Muscle of back (tissue), 11 donors: ENCODE data around the gene CEBPA. TPM values are rescaled to one million over a fixed set of nuclear protein-coding genes. Genes with fewer than 3 reads are reported as not detected.
"Not testable (repeated sequence)": the region's sequence is repeated elsewhere in the genome, so short reads cannot be mapped to it uniquely, and the experiment has no call there.

ENCODE experiments used
- DNase-seq, 3 donors: peaks; one replicate each; pipeline versions ENCODE4 v3.0.0 to v3.0.0-alpha.2; 2013
- polyA plus RNA-seq, 10 donors: library from polyadenylated mRNA; unstranded; fragments of 120-200 nt; gene quantifications; one replicate each; pipeline ENCODE4 v1.2.1, GENCODE V29; 2013; ENCODE audit not compliant: insufficient read length in 10 of 10

Gene CEBPA
- polyA plus RNA-seq, 10 donors = 3.2 to 12.9 (median 4.6) TPM

DNA sequence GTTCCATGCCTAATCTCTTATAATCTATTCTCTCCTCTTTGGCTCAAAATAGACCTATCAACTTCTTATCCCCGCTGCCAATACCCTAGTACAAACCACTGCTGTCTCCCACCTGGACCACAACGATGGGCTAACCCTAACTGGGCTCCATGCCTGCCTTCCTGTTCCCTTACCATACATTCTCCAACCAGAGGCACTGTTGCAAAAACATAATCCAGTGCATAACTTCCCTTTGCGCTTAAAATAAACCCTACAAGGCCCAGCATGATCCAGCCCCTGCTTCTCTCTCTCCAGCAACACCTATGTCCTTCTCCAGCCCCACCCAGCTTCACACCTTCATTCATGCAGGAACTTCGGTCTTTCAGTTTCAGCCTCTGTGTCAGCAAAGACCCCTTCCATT, 27.4 kb upstream of the CEBPA start:
- no peak for DNase-seq

DNA sequence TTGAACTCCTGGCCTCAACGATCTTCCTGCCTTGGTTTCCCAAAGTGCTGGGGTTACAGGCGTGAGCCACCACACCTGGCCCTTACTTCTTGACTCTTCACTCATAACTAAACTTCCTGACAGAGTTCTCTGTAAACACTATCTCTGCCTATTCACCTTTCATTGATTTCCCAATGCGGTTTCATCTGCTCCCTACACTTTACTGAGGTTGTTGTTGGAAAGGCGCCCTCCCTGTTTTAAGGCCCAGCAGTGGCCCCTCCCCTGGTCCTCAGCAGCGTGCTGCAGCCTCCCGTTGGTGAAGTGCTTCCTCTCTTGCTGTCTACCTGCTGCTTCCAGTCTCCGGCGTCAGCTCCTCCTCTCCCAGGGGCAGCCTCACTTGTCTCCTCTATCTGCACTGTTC, 26.7 kb upstream of the CEBPA start:
- DNase-seq = no peak

DNA sequence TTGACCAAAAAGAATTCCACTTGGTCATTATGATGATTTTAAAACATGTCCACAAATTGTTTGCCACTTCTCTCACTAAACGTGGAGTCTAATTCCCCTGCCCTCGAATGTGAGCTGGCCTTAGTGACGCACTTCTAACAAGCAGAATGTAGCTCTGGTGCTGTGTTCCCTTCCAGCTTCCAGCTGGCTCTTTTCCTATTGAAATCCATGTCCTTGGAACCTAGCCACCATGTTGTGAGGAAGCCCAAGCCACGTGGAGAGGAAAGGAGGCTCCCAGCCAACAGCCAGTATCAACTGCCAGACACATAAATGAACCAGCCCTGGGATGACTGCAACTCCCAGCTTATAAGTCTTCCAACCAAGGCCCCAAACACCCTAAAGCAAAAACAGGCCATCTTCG, 23.6 kb upstream of the CEBPA start:
- DNase-seq = peak in 2 of 3 donors; percentile 84 to 93

DNA sequence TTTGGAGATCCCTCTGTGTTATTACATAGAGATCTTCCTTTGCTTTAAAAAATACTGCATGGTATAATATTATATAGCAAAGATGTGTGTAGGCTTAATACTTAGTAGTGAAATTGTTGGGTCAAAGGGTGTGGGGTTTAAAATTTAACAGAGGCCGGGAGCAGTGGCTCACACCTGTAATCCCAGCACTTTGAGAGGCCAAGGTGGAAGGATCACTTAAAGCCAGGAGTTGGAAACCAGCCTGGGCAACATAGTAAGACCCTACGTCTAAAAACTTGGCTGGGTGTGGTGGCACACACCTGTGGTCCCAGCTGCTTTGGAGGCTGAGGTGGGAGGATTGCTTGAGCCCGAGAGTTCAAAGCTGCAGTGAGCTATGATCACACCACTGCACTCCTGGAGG, 22.3 kb upstream of the CEBPA start:
- DNase-seq = no peak

DNA sequence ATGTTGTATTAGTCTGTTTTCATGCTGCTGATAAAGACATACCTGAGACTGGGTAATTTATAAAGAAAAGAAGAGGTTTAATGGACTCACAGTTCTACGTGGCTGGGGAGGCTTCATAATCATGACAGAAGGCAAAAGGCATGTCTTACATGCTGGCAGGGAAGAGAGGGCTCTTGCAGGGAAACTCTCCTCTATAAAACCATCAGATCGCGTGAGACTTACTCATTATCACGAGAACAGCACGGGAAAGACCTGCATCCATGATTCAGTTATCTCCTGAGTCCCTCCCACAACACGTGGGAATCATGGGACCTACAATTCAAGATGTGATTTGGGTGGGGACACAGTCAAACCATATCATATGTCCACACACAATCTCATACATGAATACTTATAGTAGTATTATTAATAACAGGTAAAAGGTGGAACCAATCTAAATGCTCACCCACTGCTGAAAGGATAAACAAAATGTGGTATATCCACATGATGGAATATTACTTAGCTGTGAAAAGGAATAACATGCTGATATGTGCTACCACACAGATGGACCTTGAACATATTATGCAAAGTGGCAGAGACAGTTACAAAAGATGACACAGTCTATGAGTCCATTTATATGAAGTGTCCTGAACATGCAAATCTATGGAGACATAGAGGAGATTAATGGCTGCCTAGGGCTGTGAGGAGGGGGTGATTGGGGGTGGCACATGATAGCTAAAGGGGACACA, 20.9 kb upstream of the CEBPA start:
- DNase-seq = no peak

DNA sequence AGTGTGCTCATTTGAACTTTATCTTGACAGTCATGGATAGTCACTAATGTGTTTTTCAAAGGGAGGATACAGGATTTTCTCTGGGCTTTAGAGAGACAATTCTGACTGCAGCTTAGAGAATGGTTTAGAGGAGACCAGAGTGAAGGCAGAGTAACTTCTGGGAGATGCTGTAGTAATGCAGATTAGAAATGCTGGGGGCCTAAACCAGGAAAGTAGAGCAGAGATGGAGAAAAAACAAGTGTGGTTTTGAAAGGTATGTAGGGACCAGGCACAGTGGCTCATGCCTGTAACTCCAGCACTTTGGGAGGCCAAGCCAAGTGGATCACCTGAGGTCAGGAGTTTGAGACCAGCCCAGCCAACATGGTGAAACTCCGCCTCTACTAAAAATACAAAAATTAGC, 18.3 kb upstream of the CEBPA start:
- DNase-seq = no peak

DNA sequence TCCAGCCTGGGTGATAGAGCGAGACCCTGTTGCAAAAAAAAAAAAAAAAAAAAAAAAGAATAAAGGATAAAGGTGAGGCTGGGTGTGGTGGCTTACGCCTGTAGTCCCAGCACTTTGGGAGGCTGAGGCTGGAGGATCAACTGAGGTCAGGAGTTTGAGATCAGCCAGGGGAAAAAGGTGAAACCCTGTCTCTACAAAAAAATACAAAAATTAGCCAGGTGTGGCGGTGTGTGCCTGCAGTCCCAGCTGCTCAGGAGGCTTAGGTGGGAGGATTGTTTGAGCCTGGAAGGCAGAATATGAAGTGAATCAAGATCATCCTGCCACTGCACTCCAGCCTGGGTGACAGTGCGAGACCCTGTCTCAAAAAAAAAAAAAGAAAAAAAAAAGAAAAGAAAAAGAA, 15.7 kb upstream of the CEBPA start:
- not testable (repeated sequence) for DNase-seq

DNA sequence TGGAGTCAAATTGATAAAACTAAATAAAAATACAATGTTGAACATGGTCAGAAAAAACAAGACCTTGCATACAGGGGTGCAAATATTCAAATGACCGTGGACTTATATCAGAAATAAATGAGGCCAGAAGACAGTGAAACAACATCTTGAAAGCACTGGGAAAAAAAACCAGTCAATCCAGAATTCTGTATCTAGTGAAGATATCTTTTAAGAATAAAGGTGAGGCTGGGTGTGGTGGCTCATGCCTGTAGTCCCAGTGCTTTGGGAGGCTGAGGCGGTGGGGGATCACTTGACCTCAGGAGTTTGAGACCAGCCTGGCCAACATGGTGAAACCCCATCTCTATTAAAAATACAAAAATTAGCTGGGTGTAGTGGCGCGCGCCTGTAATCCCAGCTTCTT, 15.2 kb upstream of the CEBPA start:
- no peak for DNase-seq

DNA sequence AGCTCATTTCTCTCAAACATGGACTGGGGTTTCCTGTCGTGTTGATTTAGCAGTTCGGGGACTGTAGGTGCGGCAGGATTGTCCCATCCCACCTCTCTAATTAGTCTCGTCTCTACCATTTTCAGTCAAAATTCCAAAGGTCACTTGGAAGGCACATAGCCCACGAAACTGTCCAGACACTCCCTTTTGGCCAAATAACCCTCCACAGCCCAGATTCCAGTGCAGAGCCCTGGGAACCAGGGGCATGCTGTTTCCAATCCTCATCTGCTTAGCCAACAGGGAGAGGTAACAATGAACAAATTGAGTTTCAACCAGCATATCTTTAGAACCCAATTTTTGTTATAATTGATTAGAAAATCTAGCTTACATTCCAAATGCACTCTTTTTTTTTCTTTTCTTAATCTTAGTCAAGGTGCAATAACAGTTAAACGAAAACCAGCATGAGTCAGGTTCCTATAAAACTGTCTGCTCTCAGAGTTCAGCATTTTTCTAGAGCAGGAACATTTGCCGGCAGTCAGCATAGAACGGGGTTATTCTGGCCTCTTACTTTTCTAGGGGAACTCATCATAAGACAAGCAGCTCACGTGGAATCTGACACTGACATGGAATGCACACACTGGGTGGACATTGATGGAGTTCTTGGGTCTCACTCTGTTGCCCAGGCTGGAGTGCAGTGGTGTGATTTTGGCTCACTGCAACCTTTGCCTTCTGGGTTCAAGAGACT, 14.4 kb upstream of the CEBPA start:
- DNase-seq = no peak

DNA sequence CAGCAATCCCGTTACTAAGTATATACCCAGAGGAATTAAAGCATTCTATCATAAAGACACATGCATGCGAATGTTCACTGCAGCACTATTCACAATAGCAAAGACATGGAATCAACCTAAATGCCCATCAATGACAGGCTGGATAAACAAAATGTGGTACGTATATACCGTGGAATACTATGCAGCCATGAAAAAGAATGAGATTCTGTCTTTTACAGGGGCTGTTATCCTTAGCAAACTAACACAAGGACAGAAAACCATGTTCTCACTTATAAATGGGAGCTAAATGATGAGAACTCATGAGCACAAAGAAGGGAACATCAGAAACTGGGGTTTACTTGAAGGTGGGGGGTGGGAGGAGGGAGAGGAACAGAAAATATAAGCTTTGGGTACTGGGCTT, 10.5 kb upstream of the CEBPA start:
- DNase-seq = not testable (repeated sequence)

DNA sequence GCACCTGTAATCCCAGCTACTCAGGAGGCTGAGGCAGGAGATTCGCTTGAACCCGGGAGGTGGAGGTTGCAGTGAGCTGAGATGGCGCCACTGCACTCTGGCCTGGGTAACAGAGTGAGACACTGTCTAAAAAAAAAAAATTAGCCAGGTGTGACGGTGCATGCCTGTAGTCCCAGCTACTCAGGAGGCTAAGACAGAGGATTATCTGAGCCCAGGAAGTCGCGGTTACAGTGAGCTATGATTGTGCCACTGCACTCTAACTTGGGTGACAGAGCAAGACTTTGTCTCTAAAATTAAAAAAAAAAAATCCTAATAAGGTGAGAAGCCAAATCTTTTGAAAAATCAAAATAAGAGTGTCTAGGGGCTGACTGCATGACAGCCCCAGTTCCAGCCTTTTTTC, 9.7 kb upstream of the CEBPA start:
- DNase-seq = no peak

DNA sequence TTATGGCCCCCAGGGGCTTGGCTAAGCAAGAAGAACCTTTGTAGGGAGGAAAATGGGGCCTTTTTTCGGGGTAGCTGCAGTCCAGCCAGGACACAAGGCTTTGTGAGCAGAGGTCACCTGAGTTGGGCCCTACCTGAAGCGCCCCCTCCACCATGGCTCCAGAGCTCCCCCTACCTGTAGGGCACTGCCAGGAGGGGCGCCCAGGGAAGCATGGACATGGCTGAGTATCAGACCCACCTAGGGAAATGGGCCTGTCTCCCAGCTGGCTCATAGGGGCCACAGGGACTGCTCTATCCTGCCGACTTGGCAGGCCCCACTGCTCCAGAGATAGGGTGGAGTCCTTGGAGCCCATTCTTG, 9.0 kb upstream of the CEBPA start:
- DNase-seq = no peak

DNA sequence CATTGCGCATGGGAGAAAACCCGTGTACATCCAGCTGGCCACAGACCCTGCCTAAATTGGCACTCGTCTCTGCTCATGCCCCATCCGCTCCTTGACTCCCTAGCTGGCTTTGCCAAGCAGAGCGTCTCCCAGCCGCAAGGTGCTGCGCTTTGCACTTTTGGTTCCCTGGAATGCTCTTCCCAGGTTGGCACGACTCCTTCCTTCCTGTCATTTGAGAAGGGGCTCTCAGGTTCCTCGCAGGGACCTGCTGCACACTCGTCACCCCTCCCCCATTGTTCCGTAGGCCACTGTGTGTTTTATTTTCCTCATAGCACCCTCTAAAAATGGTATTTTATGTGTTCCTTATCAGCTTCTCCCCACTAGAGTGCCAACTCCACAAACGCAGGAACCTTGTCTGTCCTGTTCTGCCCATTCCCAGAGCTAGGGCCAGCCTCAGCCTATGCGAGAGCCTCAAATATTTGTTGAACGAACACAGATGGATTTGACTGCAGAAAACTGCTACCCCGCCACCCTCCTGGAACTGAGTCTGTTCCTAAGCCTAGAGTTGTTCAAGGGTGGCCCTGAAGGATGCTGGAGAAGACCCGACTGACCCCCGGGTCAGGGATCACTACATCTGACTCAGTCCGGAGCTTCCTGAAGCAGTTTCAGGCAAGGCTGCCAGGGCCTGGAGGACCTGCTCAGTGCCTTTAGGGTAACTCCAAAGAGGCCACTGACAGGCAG, 8.4 kb upstream of the CEBPA start:
- DNase-seq = no peak

DNA sequence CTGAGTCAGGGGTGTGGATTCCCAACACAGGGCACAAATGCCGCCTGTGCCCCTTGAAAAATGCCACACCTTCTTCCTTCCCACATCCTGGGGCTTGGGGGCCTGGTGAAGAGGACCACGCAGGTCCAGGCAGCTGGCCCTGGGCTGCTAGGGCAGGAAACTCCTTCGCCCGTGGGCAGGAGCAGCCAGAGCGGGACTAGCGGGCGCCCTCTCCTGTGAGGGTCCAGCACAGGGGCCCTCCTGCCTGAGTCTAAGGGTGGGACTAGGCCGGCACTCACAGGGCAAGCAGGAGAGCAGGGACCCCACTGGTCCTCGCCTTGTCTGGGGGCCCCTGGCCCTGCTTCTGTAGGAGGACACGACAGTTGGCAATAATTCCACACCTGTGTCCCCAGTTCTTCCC, 7.5 kb upstream of the CEBPA start:
- no peak for DNase-seq

DNA sequence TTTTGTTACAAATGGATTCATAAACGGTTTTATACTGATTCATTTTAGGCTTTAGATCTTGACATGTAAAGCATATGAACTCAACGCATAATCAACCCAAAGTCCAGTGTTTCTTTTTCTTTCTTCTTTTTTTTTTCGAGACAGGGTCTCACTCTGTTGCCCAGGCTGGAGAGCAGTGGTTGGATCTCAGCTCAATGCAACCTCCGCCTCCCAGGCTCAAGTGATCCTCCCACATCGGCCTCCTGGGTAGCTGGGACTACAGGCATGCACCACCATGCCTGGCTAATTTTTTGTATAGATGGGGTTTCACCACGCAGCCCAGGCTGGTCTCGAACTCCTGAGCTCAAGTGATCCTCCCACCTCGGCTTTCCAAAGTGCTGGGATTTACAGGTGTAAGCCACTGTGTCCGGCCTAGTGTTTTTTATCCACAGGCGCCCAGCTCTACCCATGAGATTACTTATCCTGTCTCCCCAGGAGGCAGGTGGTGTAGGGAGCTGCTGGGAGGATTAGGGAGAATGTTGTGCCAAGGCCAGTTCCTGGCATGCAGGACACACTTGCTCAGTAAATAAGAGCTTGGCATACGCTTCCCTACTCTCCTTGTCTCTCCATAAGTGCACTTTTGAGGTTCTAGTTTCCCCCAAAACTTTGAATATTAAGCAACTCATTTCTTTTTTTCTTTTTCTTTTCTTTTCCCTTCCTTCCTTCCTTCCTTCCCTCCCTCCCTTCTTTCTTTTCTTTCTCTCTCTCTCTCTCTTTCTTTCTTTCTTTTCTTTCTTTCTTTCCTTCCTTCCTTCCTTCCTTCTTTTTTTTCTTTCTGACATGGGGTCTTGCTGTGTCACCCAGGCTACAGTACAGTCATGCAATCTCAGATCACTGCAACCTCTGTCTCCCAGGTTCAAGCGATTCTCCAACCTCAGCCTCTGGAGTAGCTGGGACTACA, 4.8 kb upstream of the CEBPA start:
- no peak for DNase-seq

DNA sequence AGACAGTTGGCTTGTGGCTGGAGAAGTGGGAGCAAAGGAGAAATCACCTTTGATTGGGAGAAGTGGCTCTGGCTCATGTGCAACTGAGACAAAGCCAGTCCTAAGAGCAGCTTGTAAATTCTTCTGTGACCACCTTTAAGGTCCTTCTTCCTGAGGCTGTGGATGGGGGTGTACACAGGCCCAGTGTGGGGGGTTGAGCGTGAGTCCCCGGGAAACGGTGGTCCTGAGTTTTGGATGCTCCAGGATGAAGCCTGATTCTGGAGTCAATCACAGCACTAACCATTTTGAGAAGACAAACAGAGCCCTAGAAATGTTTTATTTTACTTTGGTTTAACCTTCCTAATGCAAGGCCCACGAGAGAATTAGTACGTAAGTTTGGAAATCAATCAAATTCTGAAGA, 3.9 kb upstream of the CEBPA start:
- no peak for DNase-seq

DNA sequence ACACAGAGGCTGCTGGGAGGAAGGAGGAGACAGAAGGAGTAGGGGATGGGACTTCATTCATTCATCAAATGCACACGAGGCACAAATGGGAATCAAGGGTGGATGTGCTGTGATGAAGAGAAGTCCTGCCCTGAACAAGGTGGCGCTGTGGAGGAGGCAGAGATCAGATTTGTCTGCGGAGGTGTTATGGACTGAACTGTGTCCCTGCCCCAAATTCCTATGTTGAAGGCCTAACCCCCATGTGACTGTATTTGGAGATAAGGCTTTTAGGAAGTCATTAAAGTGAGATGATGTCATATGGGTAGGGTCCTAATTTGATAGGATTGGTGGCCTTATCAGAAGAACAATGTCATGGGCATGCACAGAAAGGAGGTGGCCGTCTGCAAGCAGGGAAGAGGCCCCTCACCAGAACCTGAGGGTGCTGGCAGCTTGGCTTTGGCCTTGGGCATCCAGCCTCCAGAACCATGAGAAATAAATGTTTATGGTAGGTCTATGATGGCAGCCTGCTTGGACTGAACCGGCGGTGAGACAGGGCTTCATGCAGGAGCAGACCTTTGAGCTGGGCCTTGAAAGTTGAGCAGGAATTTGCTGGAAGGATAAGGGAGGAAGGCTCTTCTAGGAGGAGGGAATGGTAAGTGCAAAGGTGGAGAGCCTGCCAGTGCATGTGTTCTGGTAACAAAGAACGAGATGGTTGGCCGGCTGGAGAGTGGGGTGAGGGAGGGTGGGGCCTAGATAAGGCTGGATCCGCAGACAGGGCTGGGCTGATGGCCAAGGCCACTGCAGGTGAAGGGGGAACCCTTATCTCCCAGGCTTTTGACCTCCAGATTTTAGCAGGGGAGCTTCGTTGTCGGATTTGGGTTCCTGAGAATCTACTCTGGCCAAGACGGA, 2.7 kb upstream of the CEBPA start:
- no peak for DNase-seq

DNA sequence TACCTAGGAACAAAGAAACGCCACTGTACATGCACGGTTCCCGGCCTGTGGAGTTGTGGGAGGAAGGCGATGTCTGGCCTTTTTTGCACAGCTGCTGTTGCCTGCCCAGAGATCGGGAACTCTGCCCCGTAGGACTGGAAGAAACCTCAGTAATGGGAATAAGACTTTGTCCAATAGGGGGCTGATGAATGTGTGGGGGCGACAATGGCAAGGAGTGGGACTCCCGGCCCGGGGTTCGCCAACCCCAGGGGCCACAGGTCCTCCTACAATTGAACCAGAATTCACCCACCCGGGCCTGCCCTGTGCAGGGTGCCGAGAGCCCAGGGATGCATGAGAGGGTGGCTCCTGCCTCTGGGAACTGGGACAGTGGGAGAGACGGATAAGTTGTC, 2.0 kb upstream of the CEBPA start:
- no peak for DNase-seq

DNA sequence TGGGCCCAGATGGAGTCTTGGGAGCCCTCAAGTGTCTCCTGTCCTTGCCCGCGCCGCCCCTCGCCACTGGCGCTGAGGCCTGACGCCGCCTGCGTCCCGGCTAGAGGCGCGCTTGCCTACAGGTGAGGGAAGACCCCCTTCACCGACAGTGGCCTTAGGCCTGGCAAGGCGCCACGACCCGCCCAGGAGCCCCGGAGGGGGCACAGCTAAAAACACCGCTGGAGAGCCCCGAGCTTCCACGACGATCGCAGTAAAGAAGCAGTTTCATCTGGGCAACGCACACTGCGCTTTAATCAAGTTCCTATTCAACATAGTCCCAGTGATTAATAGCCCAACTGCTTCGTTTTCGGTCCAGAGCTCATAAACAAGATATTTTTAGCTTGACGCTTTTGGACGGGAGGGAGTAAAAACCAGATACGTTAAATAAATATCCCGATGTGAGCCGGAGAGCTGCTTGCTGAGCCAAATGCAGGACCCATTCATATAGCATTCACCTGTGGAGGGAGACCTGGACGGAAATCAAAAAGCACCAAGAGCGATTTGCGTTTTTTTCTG, 1.5 kb upstream of the CEBPA start:
- DNase-seq = peak in 2 of 3 donors; percentile 56 to 88

DNA sequence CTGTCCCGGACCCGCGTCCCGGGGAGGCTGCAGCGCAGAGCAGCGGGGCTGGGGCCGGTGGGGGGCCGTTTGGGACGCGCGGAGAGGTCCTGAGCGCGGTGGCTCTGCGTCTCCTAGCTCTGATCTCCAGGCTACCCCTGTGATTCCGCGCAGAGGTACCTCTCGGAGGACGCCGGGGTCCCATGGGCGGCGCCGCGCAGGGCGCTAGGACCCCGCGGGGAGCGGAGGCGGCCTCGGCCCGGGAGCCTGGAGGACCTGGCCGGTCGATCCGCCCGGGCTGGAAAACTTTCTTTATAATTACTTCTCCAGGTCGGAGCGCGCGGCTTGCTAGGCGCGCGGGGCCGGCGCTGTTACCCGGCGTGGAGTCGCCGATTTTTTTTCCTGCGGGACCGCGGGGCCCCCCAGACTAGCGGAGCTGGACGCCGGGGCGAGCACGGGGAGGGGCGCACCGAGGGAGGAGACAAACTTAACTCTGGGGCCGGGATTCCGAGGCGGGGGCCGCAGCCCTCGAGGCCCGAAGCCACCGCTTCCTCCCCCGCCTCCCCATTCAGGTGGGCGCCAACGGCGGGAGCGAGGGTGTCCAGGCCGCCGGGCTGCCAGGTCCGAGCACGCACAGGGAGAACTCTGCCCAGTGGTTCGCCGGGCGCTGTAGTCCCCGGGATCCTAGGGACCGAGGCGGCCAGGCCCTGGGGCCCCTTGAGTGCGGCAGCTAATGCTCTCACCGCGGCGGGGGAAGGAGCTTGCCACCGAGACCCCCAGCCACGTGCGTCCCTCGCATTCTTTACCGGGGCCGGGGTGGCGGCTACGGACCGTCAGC, 848 bp upstream of the CEBPA start:
- peak; percentile 46 to 82 (median 78) for DNase-seq
